H54 (cell line): ENCODE data around the gene ABCA6.

Source experiments
- DNase-seq: peaks from one replicate; pipeline ENCODE4 v3.0.0; 2011; ENCODE audit warnings: low spot score, mixed read lengths; ENCODE audit not compliant: insufficient read length
- FAIRE-seq: peaks from 3 replicates; lab custom pipeline; 2011; peaks lifted over from hg19 to GRCh38; lab: Jason Lieb, UNC
- POLR2A ChIP-seq: IDR thresholded peaks from 2 replicates; pipeline ENCODE4 v1.6.1; 2011; ENCODE audit warnings: low read depth, mild to moderate bottlenecking, low read length

Gene ABCA6

DNA sequence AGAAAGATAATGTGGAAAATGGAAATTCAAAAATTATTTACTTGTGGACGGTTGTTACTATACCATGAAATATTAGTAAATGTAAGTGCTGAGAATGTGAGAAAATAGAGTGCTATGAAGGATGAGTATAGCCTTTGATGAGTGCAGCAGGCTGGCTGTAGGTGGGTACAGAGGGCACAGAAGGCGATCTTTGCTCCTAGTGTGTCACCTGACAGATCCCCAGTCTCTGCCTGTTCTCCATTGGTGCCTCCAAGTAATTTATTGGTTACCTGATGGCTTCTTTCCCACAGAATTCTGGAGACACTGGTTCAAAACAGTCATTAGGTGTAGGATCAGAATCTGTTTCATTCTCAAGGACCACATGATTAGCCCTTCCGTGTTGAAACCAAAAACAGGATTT lies 109.9 kb downstream of the ABCA6 start:
- FAIRE-seq (no peak), DNase-seq (no peak)
- TF ChIP-seq POLR2A, result no peak

DNA sequence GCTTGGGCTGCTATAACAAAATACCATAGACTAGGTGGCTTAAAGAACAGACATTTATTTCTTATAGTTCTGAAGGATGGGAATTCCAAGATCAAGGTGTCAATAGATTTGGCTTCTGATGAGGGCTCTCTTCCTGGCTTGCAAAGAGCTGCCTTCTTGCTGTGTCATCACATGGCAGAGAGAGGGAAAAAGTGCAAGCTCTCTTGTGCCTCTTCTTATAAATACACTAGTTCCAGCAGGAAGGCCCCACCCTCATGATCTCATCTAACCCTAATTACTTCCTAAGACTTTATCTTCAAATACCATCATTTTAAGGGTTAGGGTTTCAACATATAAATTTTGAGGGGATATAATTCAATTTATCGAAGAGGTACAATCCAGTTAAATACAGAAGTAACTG lies 111.5 kb downstream of the ABCA6 start:
- FAIRE-seq (no peak), DNase-seq (no peak)
- no peak for TF ChIP-seq POLR2A
